Uterus (tissue), 4 donors: Measurements from ENCODE around the gene TMCO6. TPM values are rescaled to one million over a fixed set of nuclear protein-coding genes. Genes with fewer than 3 reads are reported as not detected.
"Not testable (repeated sequence)": the region's sequence is repeated elsewhere in the genome, so short reads cannot be mapped to it uniquely, and the experiment has no call there.

Experiments used
- DNase-seq, 2 donors: peaks; one replicate each; pipeline ENCODE4 v3.0.0-alpha.2; 2019 to 2020
- H3K27ac ChIP-seq, 2 donors: fragments of 200-600 bp; sonication (generic); 1 replicate in 1 of 2; 2 replicates in 1 of 2; pipeline ENCODE4 v1.5.1; 2016 to 2018
- H3K27me3 ChIP-seq, 2 donors: fragments of 200-600 bp; sonication (generic); one replicate each; pipeline ENCODE4 v1.5.1; 2018 to 2019; ENCODE audit warnings: control low read depth in 1 of 2
- H3K36me3 ChIP-seq, 2 donors: fragments of 200-600 bp; sonication (generic); one replicate each; pipeline ENCODE4 v1.5.1; 2019; ENCODE audit warnings: control low read depth in 1 of 2
- H3K4me1 ChIP-seq, 2 donors: fragments of 200-600 bp; sonication (generic); one replicate each; pipeline ENCODE4 v1.5.1; 2018 to 2019; ENCODE audit warnings: control low read depth in 1 of 2
- H3K4me3 ChIP-seq, 2 donors: fragments of 200-600 bp; sonication (generic); 1 replicate in 1 of 2; 2 replicates in 1 of 2; pipeline ENCODE4 v1.5.1; 2018 to 2019; ENCODE audit warnings: mild to moderate bottlenecking in 1 of 2
- H3K9me3 ChIP-seq, 2 donors: fragments of 200-600 bp; sonication (generic); one replicate each; pipeline ENCODE4 v1.5.1; 2019; ENCODE audit warnings: control low read depth in 1 of 2
- CTCF ChIP-seq, 4 experiments: fragments of 200-600 bp in 2 of 4; fragments of 450-650 bp in 2 of 4; sonication (generic) in 2 of 4; IDR thresholded peaks; one replicate each; pipeline ENCODE4 v1.5.1; 2016 to 2019; ENCODE audit warnings: antibody characterized with exemption in 4 of 4, mild to moderate bottlenecking in 2 of 4, moderate library complexity in 1 of 4
- POLR2A ChIP-seq, 2 donors: fragments of 450-650 bp; IDR thresholded peaks; one replicate each; pipeline ENCODE4 v1.6.1; 2016; ENCODE audit warnings: antibody characterized with exemption in 2 of 2, mild to moderate bottlenecking in 1 of 2, moderate library complexity in 1 of 2
- intact Hi-C: fragments of 100-400 bp; cut with DNase I; formaldehyde crosslinking; loops from one replicate; pipeline ENCODE4 v1.15.1; 2023; ENCODE audit warnings: low total_unique reads
- total RNA-seq, 4 donors: library from RNA; depleted of rRNA in 3 of 4; stranded (reverse); fragments of >200 nt in 3 of 4; gene quantifications; one replicate each; pipeline versions ENCODE4 v1.1.0 to v1.2.4, GENCODE V29; 2014 to 2023
- donor health status: DM: yes; HTN: yes; CAD: no.

Gene TMCO6
- total RNA-seq, result 10 to 100 TPM in 3 of 4 donors, 1 to 10 TPM in 1; 6.2 to 36.2 (median 22.7) TPM

- peak; percentile 32 to 72 for TF ChIP-seq POLR2A (IDR thresholded peaks at IDR 0.05)
- TF ChIP-seq CTCF (IDR thresholded peaks at IDR 0.05), result peak; percentile 46 to 77 (median 50)
- H3K27me3 ChIP-seq, result no peaks in the 10 kb centered on the region
- H3K4me1 ChIP-seq, result no peaks in the 10 kb centered on the region
- no peaks in the 10 kb centered on the region for H3K36me3 ChIP-seq
- peak within 1 kb of the TSS; percentile 81 to 85 for H3K27ac ChIP-seq
- peak within 1 kb of the TSS; percentile 62 to 68 for H3K4me3 ChIP-seq
- peak; percentile 97 for DNase-seq
- H3K9me3 ChIP-seq, result no peaks in the 10 kb centered on the region
- intact Hi-C loops, result no loop called here
Measured at GRCh38 chr5:140639148-140639981, at the start of gene TMCO6. TMCO6 (plus strand) TSS chr5:140639451; CDS start chr5:140639528, 77 bp downstream.

- Histone ChIP-seq H3K36me3 (no peaks in the 10 kb centered on the region), H3K4me1 (no peaks in the 10 kb centered on the region), H3K27me3 (no peaks in the 10 kb centered on the region), H3K4me3 (no peak overlapping the region), H3K9me3 (no peaks in the 10 kb centered on the region), H3K27ac (no peak overlapping the region)
- TF ChIP-seq CTCF (IDR thresholded peaks at IDR 0.05) (no peak), POLR2A (IDR thresholded peaks at IDR 0.05) (no peak)
- DNase-seq, result no peak
- intact Hi-C loops, result no loop called here
Measured at GRCh38 chr5:140590861-140591260, 48.4 kb upstream of the TMCO6 start.

- DNase-seq, result no peak
- H3K4me1 ChIP-seq, result no peaks in the 10 kb centered on the region
- H3K27ac ChIP-seq, result no peak overlapping the region
- H3K9me3 ChIP-seq, result no peaks in the 10 kb centered on the region
- H3K27me3 ChIP-seq, result no peaks in the 10 kb centered on the region
- TF ChIP-seq CTCF (IDR thresholded peaks at IDR 0.05) (no peak), POLR2A (IDR thresholded peaks at IDR 0.05) (no peak)
- H3K4me3 ChIP-seq, result no peak overlapping the region
- intact Hi-C loops, result no loop called here
- H3K36me3 ChIP-seq, result no peaks in the 10 kb centered on the region
Measured at GRCh38 chr5:140591747-140592372, 47.4 kb upstream of the TMCO6 start.

GRCh38 chr5:140593070-140593469 lies 46.2 kb upstream of the TMCO6 start:
- H3K27ac ChIP-seq, H3K9me3 ChIP-seq, H3K36me3 ChIP-seq, DNase-seq, intact Hi-C loops, H3K4me3 ChIP-seq, H3K4me1 ChIP-seq, H3K27me3 ChIP-seq: not testable (repeated sequence)

- Histone ChIP-seq H3K4me3 (no peak overlapping the region), H3K36me3 (no peaks in the 10 kb centered on the region), H3K4me1 (no peaks in the 10 kb centered on the region), H3K27me3 (no peaks in the 10 kb centered on the region), H3K27ac (no peak overlapping the region), H3K9me3 (no peaks in the 10 kb centered on the region)
- no peak for DNase-seq
- intact Hi-C loops, result no loop called here
- TF ChIP-seq CTCF (IDR thresholded peaks at IDR 0.05) (no peak), POLR2A (IDR thresholded peaks at IDR 0.05) (no peak)
Measured at GRCh38 chr5:140594169-140594568, 45.1 kb upstream of the TMCO6 start.
